Cerebellar cortex (tissue), 1 donor: ENCODE measurements around the gene ST8SIA6.
"Not testable (repeated sequence)": the region's sequence is repeated elsewhere in the genome, so short reads cannot be mapped to it uniquely, and the experiment has no call there.

Experiments
- DNase-seq: peaks from one replicate; pipeline ENCODE4 v3.0.0-alpha.2; 2015; ENCODE audit warnings: low spot score

ST8SIA6 gene

GRCh38 chr10:17454161-17455014, at the start of gene ST8SIA6:
Gene ST8SIA6 (minus strand): TSS chr10:17454595. CDS start chr10:17454255, 340 bp downstream.
- DNase-seq, result no peak

DNA sequence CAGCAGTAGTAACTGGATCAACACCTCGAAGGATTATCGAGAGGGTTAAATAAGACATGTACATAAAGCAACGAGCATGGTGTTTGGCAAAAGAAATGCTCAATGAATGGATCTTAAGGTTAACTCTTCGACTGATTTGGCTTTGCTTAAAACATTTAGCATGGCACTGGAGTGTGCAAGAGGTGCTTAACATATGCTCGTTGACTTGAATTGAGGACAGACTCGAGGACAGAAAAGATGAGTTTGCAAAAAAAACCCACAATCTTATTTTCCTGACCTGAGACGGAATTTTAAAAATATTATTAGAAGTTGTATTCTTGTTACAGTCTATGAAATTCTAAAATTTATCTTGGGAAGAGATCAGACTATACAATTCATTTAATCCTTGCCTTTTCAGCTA, 49.4 kb upstream of the ST8SIA6 start:
- no peak for DNase-seq

DNA sequence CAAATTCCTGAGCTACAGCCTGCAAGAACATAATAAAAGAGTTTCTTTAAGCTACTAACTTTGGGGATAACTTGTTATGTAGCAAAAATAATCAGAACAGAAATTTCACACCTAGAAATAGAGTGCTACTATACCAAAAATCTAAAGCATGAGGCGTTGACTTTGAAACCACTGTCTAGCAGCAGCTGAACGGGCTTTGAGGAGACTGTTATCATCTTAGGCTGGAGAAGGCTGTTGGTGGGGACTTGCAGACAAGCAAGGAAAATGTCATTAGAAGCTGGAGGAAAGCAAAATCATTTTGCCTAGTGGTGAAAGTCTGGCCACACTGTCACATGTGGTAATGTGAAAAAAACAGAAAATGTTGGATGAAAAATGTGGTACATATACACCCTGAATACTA, 48.4 kb upstream of the ST8SIA6 start:
- no peak for DNase-seq

DNA sequence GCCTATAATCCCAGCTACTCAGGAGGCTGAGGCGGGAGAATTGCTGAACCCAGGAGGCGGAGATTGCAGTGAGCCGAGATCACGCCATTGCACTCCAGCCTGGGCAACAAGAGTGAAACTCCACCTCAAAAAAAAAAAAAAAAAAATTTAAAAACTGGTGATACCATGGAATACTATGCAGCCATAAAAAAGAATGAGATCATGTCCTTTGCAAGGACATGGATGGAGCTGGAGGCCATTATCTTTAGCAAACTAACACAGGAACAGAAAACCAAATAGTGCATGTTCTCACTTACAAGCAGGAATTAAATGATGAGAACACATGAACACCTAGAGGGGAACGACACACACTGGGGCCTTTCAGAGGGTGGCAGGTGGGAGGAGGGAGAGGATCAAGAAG, 44.6 kb upstream of the ST8SIA6 start:
- not testable (repeated sequence) for DNase-seq

DNA sequence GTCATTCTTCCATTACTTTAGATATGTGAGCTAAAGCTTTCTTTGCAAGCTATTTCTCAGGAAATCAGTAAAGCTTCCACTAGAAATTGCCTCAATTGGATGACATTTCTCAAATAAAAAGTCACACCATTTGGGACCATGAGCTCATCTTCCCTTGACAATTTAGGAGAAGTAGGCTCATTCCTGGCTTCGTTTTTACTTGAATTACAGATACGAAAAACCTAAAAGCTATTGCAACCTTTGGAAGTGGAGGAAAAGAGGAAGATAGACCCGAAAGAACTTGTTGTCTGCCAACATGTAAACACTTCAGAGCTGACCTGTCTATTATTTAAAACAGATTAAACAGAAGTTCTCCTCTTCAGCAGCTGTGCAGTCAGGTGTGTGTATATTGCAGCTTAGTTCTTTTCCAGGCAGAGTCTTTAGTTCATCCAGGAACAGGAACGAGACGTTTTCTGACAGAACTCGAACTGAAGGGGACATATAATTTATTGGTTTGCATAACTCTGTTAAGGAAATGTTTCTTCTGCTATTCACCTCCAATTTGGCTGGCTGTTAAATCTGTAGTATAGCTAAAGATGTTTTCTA, 43.1 kb upstream of the ST8SIA6 start:
- DNase-seq, result no peak

- no peak for DNase-seq
These were observed 40.3 kb upstream of the ST8SIA6 start for GRCh38 chr10:17494626-17495260.

GRCh38 chr10:17488848-17489247, 34.5 kb upstream of the ST8SIA6 start:
- no peak for DNase-seq

GRCh38 chr10:17483079-17483478, 28.7 kb upstream of the ST8SIA6 start:
- DNase-seq, result no peak

GRCh38 chr10:17479822-17480221, 25.4 kb upstream of the ST8SIA6 start:
- no peak for DNase-seq

DNA sequence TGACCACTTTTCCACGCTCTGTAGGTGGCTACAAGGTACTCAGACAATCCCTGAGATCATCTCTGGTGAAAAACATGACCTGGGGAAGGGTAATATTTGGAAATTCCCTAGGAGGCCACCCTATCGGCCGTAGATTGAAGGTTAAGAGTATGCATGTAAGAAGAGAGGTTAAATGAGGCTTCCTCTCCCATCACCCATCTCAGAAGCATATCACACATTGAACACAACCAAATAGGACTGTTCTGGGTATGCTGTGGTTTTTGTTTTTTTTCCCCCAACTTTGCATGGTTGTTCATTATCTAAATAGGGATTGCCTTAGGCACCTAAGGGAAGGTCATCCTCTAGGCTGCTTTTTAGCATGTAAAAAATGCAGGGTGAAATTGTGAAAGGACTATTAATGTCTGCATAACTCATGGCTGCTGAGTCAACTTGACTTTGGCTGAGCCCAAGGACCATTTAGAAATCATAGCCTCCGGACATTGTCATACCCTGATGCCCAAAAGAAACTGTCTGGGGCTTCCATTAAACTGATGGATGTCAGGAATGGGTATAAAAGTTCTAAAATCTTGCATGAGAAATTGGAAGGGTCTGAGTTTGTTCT, 24.7 kb upstream of the ST8SIA6 start:
- no peak for DNase-seq

- DNase-seq, result no peak
These were observed 21.7 kb upstream of the ST8SIA6 start for GRCh38 chr10:17476073-17476472.

- no peak for DNase-seq
These were observed 21.3 kb upstream of the ST8SIA6 start for GRCh38 chr10:17475661-17476060.

DNA sequence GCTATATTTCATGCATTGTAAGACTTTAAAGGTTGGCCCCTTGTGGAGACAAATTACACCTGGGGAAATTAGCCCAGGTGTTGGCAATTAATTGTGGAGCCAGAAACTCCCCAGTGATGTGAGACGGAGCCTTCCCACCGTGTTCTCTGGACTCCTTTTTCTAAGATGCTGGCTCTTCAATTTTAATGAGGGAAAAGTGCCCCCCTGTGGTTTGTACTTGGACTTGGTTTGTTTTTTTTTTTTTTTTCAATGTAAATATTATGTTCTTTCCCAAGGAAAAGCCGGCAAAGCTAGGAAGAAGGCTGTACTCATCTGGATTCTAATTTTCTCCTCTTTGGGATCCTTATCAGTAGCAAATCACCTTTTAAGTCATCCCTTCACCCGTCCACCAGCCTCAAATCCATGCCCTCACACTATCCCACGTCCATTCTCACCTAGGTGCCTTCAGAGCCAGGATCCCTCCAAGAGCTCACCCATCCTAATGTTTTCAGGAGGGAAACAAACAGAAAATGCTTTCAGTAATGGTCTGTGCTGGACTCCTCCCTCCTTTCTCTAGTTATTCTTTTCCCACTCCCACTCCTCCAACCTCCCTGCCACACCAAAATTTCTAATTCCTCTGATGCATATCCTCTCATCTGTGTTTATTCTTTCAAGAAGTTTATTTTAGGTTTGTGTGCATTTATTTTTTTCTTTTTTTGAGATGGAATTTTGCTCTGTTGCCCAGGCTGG, 20.4 kb upstream of the ST8SIA6 start:
- no peak for DNase-seq

DNA sequence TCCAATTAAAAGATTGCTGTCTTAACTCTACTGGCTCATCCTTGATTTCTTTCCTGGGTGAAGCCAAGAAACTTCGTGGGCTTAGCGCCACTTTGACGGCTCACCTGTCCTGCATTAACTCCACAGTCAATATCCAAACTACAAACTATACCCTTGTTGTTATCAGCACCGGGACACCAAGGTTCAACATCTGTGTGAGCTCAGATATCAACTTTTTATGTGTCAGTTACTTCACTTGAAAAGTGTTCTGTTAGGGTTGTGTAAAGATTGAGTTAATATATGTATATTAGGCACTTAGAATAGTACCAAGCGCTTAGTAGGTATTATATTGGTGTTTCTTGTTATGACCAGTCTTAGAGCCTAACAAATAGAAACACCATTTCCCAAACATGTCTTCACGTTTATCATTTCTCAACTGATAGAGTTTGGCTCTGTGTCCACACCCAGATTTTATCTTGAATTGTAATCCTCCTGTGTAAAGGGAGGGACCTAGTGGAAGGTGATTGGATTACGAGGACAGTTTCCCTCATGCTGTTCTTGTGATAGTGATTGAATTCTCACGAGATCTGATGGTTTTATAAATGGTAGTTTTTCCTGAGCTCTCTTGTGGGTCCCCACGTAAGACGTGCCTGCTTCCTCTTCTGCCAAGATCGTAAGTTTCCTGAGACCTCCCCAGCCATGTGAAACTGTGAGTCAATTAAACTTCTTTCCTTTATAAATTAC, 19.0 kb upstream of the ST8SIA6 start:
- DNase-seq, result no peak

GRCh38 chr10:17472481-17473227, 18.3 kb upstream of the ST8SIA6 start:
- DNase-seq, result no peak

- no peak for DNase-seq
These were observed 15.9 kb upstream of the ST8SIA6 start for GRCh38 chr10:17470246-17470645.

- no peak for DNase-seq
These were observed 11.1 kb upstream of the ST8SIA6 start for GRCh38 chr10:17465328-17466125.

- DNase-seq, result no peak
These were observed 10.2 kb upstream of the ST8SIA6 start for GRCh38 chr10:17464545-17464944.

DNA sequence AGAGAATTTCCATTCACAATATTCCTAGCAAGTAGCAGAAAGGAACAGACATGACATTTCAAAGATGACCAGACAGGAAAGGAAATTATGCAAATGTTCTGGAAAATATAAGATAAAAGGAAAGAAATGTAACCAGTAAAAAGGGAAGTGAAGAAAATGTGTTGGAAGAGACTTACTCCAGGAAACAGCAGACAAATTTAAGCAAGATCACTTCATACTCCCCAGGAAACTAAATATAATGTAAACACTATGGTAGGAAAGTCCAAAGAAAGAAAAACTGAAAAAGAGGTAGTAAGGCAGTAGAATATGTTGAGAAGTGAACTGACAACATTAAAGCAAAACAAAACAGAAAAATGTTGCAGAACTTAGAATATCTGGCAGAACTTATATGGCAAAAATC, 6.4 kb upstream of the ST8SIA6 start:
- no peak for DNase-seq

- DNase-seq, result no peak
These were observed 2.7 kb upstream of the ST8SIA6 start for GRCh38 chr10:17457083-17457482.
